HFFc6 (cell line): ENCODE results near the gene WSCD1. TPM values are rescaled to one million over a fixed set of nuclear protein-coding genes. Genes with fewer than 3 reads are reported as not detected.

Experiments
- DNase-seq: peaks from one replicate; pipeline ENCODE4 v3.0.0-alpha.2; 2018
- H3K27ac Mint-ChIP-seq: 2 replicates; pipeline ENCODE4 v1.8.0; 2020; ENCODE audit warnings: mild to moderate bottlenecking, mixed read lengths
- H3K27me3 Mint-ChIP-seq: 2 replicates; pipeline ENCODE4 v1.8.0; 2021; ENCODE audit warnings: mild to moderate bottlenecking, moderate library complexity, mixed read lengths; ENCODE audit not compliant: insufficient read depth
- H3K36me3 Mint-ChIP-seq: 2 replicates; pipeline ENCODE4 v1.8.0; 2021; ENCODE audit warnings: low read depth, mixed read lengths
- H3K4me1 Mint-ChIP-seq: 2 replicates; pipeline ENCODE4 v1.8.0; 2020; ENCODE audit warnings: low read depth, mixed read lengths
- H3K4me3 Mint-ChIP-seq: 2 replicates; pipeline ENCODE4 v1.8.0; 2020; ENCODE audit warnings: mild to moderate bottlenecking, moderate library complexity, mixed read lengths
- H3K9me3 Mint-ChIP-seq: 2 replicates; pipeline ENCODE4 v1.8.0; 2020; ENCODE audit warnings: mild to moderate bottlenecking, mixed read lengths
- CTCF ChIP-seq: fragments of 200-600 bp; sonication (generic); IDR thresholded peaks from 2 replicates; pipeline ENCODE4 v1.5.0; 2021; ENCODE audit warnings: antibody characterized with exemption, mild to moderate bottlenecking
- total RNA-seq, 6 experiments: library from RNA; stranded (reverse); fragmentation: NEBNext Ultra II Directional; extraction: Animal tissue kit (Norgen Biotek cat#: 25700); gene quantifications; 2 replicates in 1 of 6; 3 replicates in 5 of 6; pipeline ENCODE4 v1.2.3, GENCODE V29; 2021

WSCD1 gene
- total RNA-seq, 6 experiments from 2014 or later, result not detected

GRCh38 chr17:6041246-6041645, 28.9 kb upstream of the WSCD1 start:
- no peak overlapping the region for H3K4me3 Mint-ChIP-seq
- no peak for TF ChIP-seq CTCF
- H3K27me3 Mint-ChIP-seq, result peaks cover 14% of the 10 kb centered on the region
- DNase-seq, result no peak
- H3K4me1 Mint-ChIP-seq, result no peaks in the 10 kb centered on the region
- H3K36me3 Mint-ChIP-seq, result no peaks in the 10 kb centered on the region
- no peak overlapping the region for H3K27ac Mint-ChIP-seq
- peaks cover 4% of the 10 kb centered on the region; the same call in 1 of the 2 replicates for H3K9me3 Mint-ChIP-seq

- Mint-ChIP-seq H3K36me3 (no peaks in the 10 kb centered on the region), H3K9me3 (no peaks in the 10 kb centered on the region), H3K4me3 (no peak overlapping the region), H3K27ac (no peak overlapping the region), H3K27me3 (peaks cover 7% of the 10 kb centered on the region), H3K4me1 (peaks cover 9% of the 10 kb centered on the region; the same call in 1 of the 2 replicates)
- no peak for DNase-seq
- no peak for TF ChIP-seq CTCF
Measured at GRCh38 chr17:6043405-6043804, 26.8 kb upstream of the WSCD1 start.

- Mint-ChIP-seq H3K27me3 (peaks cover 7% of the 10 kb centered on the region), H3K27ac (no peak overlapping the region), H3K4me1 (peaks cover 9% of the 10 kb centered on the region; the same call in 1 of the 2 replicates), H3K36me3 (no peaks in the 10 kb centered on the region), H3K4me3 (no peak overlapping the region), H3K9me3 (no peaks in the 10 kb centered on the region)
- TF ChIP-seq CTCF, result no peak
- DNase-seq, result no peak
Measured at GRCh38 chr17:6044261-6044660, 25.9 kb upstream of the WSCD1 start.

- DNase-seq, result no peak
- Mint-ChIP-seq H3K36me3 (no peaks in the 10 kb centered on the region), H3K4me1 (peaks cover 9% of the 10 kb centered on the region; the same call in 1 of the 2 replicates), H3K4me3 (no peak overlapping the region), H3K27me3 (peaks cover 9% of the 10 kb centered on the region), H3K27ac (no peak overlapping the region), H3K9me3 (no peaks in the 10 kb centered on the region)
- no peak for TF ChIP-seq CTCF
Measured at GRCh38 chr17:6045621-6046357, 24.4 kb upstream of the WSCD1 start.

GRCh38 chr17:6046431-6046830, 23.7 kb upstream of the WSCD1 start:
- no peak for DNase-seq
- H3K36me3 Mint-ChIP-seq, result no peaks in the 10 kb centered on the region
- no peak overlapping the region for H3K4me3 Mint-ChIP-seq
- peaks cover 9% of the 10 kb centered on the region for H3K27me3 Mint-ChIP-seq
- H3K9me3 Mint-ChIP-seq, result no peaks in the 10 kb centered on the region
- no peak for TF ChIP-seq CTCF
- peaks cover 9% of the 10 kb centered on the region; the same call in 1 of the 2 replicates for H3K4me1 Mint-ChIP-seq
- H3K27ac Mint-ChIP-seq, result no peak overlapping the region
